GM15510 (cell line): ENCODE measurements around the gene NEK11.

ENCODE experiments used
- POLR2A ChIP-seq: IDR thresholded peaks from 3 replicates; pipeline ENCODE4 v1.6.1; 2011; ENCODE audit warnings: borderline replicate concordance; ENCODE audit not compliant: insufficient read length; ENCODE audit errors: extremely low read depth

The NEK11 gene

GRCh38 chr3:131223373-131224289 is 197.0 kb downstream of the NEK11 start:
- TF ChIP-seq POLR2A = no peak

DNA sequence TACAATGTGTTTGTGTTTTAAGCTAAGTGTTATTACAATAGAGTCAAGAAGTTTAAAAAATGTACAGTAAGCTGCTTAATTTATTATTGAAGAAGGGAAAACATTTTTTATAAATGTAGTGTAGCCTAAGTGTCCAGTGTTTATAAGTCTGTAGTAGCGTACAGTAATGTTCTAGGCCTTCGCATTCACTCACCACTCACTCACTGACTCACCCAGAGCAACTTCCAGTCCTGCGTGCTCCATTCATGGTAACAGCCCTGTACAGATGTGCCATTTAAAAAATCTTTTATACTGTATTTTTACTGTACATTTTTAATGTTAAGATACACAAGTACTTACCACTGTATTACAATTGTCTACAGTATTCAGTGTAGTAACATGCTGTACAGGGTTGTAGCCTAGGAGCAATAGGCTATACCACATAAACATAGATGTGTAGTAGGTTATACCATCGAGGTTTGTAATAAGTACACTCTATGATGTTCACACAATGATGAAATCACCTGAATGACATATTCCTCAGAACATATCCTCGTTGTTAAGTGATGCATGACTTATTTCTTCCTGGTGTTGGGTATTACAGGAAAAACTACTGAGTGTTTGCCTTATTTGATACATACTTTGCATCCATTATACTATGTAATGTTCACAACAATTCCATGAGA is 198.3 kb downstream of the NEK11 start:
- no peak for TF ChIP-seq POLR2A

- TF ChIP-seq POLR2A = no peak
Measured at GRCh38 chr3:131228522-131228921, 201.8 kb downstream of the NEK11 start.

DNA sequence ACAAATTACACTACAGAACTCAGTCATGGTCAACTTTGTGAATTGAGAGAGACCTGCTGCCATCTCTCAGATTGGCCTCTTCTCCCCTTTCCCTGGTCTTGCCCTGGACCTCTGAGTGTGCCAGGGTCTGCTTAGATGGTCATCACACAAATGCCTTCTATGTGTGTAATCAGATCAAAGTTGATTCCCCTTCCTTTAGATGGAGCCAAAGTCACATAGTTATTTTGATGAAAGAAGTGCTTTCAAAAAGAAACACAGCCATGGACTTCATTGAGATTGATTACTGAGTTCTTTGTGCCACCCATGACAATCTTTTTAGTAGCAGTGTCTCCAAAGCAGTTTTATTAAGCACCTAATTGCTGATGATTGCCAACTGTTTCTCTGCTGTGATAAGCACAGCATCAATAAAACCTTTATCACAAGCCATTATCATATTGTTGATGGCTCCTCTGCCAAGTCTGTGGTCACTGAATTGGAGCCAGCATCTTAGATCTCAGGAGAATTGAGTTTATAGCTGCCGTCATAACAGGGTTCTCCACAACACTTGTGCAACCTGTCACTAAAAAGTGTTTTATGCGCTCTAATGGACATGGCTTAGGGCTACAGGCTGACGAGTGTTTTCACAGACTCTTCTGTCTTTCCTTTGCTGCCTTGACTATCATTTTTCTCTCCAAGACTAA is 205.2 kb downstream of the NEK11 start:
- TF ChIP-seq POLR2A = no peak

GRCh38 chr3:131232711-131233267 is 206.1 kb downstream of the NEK11 start:
- TF ChIP-seq POLR2A = no peak

- TF ChIP-seq POLR2A = no peak
Measured at GRCh38 chr3:131233900-131234668, 207.4 kb downstream of the NEK11 start.

DNA sequence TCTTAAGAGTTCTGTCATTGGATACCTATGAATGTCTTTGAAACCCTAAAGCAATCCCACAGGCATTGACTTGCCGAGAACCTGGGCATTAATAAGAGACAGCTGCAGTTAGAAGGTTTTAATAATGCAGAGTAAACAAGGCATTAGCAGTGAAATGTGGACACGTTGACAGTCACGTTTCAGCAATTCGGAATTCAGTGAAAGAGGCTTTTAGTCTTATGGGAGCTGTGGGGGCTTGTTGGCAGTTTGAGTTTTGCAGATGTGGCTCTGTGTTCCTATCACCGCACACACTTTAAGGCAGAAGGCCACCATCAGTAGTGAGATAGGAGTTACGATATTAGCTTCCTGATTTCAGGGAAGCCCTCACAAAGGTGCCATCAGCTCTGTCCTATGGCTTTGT is 209.7 kb downstream of the NEK11 start:
- TF ChIP-seq POLR2A = no peak

- no peak for TF ChIP-seq POLR2A
Measured at GRCh38 chr3:131238496-131238895, 211.8 kb downstream of the NEK11 start.

DNA sequence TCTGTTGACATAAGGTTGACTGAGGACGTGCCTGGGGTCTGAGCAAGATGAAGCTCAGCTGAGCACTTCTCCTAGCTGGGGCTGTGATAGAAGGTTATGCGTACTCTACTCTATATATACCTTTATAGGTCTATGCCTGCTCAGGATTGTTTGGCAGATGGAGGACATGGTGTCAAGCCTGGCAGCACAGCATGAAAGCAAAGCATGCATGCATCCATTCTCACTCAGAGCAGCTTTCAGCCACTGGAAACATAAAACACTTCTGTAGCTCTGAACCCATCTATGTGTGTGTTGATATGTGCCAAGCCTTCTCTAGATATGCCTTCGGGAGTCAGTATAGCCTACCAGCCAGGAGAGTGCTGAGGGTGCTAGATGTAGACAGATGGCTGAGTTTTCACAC is 212.6 kb downstream of the NEK11 start:
- TF ChIP-seq POLR2A = no peak

- TF ChIP-seq POLR2A = no peak
Measured at GRCh38 chr3:131242201-131242600, 215.5 kb downstream of the NEK11 start.

DNA sequence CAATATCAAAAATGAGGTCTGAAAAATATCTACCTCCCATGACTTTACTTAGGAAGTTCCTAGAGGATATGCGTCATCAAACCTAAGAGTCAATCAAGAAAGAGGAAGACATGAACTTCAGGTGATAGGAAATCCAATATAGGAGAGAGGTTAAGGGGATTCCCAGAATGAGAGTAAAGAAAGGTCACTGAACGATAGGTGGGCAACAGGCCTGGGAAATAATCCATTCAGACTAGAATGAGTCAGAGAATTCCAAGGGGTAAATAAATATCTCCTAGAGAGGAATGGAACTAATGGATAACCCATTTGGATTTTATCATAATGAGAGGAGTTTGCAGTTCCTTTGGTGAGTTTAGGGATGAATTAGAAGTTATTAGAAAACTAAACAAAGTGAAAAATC is 223.8 kb downstream of the NEK11 start:
- no peak for TF ChIP-seq POLR2A

GRCh38 chr3:131260525-131260924 is 233.8 kb downstream of the NEK11 start:
- no peak for TF ChIP-seq POLR2A

DNA sequence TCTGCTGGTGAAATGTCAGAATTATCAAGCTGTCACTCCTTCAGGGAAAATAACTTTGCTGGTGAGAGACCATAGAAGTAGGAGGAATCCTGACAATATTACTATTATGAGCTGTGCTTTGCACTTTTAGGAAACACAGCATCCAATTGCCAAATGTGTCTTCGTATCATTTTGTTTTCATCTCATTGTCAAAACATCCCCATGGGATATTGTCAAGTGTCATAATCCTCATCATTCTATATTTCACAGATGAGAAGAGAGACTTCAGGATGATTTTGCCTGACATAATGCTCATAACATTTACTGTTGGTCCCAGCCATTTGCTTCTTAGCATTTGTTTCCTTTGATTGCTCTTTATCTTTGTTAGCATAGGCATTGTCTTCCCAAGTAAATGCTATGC is 234.4 kb downstream of the NEK11 start:
- TF ChIP-seq POLR2A = no peak

- TF ChIP-seq POLR2A = no peak
Measured at GRCh38 chr3:131275556-131275955, 248.9 kb downstream of the NEK11 start.
